Upper lobe of left lung (tissue), 4 donors: Measurements from ENCODE around the gene PDLIM5.

Experiments used
- CTCF ChIP-seq, 6 experiments: fragments of 450-650 bp in 4 of 6; fragments of 200-600 bp in 2 of 6; sonication (generic) in 2 of 6; IDR thresholded peaks; one replicate each; pipeline ENCODE4 v1.5.1; 2016 to 2019; ENCODE audit warnings: antibody characterized with exemption in 6 of 6
- EP300 ChIP-seq, 4 donors: sonication (generic); formaldehyde crosslinking; IDR thresholded peaks; one replicate each; pipeline ENCODE4 v1.5.1; 2017; ENCODE audit warnings: antibody characterized with exemption in 4 of 4, control low read depth in 2 of 4
- POLR2A ChIP-seq, 4 donors: fragments of 450-650 bp; IDR thresholded peaks; one replicate each; pipeline ENCODE4 v1.5.1; 2016 to 2017; ENCODE audit warnings: antibody characterized with exemption in 4 of 4, mild to moderate bottlenecking in 2 of 4
- POLR2AphosphoS5 ChIP-seq, 2 donors: sonication (generic); formaldehyde crosslinking; IDR thresholded peaks; one replicate each; pipeline ENCODE4 v1.5.1; 2017; ENCODE audit warnings: antibody characterized with exemption in 2 of 2

DNA sequence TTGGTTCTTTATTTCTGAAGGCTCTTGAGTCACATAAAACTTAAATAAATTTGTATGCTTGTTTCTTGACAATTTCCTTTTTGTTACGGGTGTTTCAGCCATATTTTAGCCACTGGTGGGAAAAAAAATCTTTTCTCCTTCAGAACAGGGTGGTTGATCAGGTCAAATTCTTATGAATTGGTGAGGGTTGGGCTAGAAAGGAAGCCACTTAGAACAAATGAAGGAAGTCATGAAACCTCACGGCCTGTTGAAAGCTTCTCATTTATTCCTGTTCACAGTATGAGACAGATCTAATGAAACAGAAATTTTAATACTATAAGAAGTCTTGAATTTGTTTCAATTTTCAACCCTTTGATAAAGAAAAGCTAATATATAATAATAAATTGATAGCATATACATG is 12.1 kb upstream of the PDLIM5 start:
- TF ChIP-seq CTCF (IDR thresholded peaks at IDR 0.05), result no peak
- TF ChIP-seq POLR2A (IDR thresholded peaks at IDR 0.05), result no peak
- no peak for TF ChIP-seq EP300 (IDR thresholded peaks at IDR 0.05)
- no peak for TF ChIP-seq POLR2AphosphoS5 (IDR thresholded peaks at IDR 0.05)
